ENCODE results near the gene ZNG1C. TPM values are rescaled to one million over a fixed set of nuclear protein-coding genes. Genes with fewer than 3 reads are reported as not detected.
"Not testable (repeated sequence)": the region's sequence is repeated elsewhere in the genome, so short reads cannot be mapped to it uniquely, and the experiment has no call there.

ZNG1C gene
- polyA plus RNA-seq, 3 donors = 18.3 to 29.8 (median 26.5) TPM

DNA sequence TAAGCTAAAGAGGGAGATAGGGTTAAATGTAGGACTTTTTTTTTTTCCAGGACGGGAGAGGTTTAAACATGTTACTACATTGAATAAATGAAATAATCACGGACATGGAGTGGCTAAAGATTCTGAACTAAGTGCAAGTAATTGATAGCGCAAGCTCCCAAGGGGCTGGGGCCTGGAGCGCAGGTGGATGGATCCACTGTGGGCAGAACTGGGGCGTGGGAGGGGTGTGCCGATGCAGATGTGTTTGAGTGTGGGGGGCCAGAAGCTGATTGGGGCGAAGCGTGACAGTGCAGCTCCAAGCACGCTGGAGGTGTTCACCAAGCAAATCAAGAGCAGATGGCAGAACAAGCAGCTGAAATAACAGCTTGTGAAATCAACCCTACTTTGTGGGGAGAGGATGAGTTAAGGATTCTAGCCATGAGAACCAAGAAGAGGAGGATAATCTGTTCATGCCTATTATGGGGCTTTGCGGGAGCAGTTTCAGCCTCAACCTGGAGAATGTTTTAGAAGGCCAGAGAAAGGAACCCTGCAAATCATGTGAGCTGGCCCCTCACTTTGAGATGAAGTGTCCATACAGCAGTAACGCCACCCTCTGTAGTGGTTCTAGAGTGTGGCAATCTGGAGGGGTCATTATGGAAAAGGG is 88.9 kb downstream of the ZNG1C start:
- DNase-seq (ENCODE audit: extremely low read depth in 1 of 11, low read depth in 9 of 11, low spot score in 4 of 11) = not testable (repeated sequence)

DNA sequence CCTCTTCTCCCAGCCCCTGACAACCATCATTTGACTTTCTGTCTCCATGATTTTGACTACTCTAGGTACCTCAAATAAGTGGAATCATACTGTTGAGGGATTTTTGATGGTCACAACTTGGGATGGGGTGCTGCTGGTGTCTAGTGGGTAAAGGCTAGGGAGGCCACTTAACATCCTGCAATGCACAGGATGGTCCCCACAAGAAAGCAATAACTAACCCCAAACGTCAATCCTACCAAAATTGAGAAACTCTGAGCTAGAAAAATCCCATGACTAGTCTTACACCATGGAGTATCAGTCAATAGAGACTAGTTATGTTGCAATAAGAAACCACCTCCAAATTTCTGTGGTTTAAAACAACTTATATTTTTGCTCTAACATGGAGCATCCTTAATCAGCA is 90.3 kb downstream of the ZNG1C start:
- not testable (repeated sequence) for DNase-seq (ENCODE audit: extremely low read depth in 1 of 11, low read depth in 9 of 11, low spot score in 4 of 11)

GRCh38 chr9:68335935-68336334 is 94.2 kb downstream of the ZNG1C start:
- not testable (repeated sequence) for DNase-seq (ENCODE audit: extremely low read depth in 1 of 11, low read depth in 9 of 11, low spot score in 4 of 11)

DNA sequence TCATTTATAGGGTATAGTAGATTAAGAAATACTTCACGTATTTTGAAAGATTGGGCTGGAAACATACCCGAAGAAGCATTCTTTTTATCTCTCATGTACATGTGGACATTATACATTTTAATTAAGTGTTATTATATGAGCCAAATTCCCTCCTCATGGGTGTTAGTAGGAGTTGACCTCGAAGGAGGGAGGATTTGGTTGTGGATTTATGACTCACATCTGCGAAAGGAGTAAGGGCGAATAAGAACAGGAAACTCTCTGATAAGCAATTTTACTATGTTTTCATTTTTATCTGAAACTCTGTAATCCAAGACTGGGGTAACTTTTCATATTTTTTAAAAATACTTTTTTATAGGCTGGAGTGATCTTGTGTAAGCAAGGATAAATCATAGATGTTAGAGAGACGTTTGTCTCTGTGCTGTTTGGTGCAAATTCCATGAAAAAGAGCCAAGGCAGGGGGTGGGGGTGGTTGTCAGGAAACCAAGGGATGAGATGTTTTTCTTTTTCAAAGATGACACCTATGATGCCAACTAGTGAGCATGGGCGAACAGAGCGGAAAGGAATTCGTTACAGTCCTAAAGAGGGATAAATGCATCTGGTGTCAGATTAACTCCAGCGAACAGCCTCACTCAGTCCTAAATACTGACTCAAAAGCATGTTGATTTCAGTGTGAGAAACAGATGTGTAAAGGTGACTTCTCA is 95.0 kb downstream of the ZNG1C start:
- not testable (repeated sequence) for DNase-seq (ENCODE audit: extremely low read depth in 1 of 11, low read depth in 9 of 11, low spot score in 4 of 11)

DNA sequence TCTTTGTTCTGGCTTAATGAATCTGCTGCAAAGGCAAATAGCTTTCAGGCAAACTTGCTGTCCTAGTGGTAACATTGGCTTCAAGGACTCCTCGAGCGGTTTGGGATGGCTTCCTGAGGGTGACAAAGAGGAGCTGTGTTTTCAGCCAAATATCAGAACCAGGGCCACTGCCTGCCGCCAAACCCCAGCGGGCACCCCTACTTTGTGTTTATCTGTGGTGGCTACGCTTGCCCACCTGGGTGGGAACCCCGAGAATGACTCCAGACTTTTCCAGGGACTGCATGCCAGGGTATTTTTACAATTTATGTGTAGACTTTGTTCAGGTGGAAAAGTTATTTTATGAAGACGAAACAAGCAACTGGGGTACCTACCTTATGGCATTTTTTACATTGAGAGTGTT is 96.2 kb downstream of the ZNG1C start:
- DNase-seq (ENCODE audit: extremely low read depth in 1 of 11, low read depth in 9 of 11, low spot score in 4 of 11) = not testable (repeated sequence)

GRCh38 chr9:68342265-68343025 is 100.7 kb downstream of the ZNG1C start:
- not testable (repeated sequence) for DNase-seq (ENCODE audit: extremely low read depth in 1 of 11, low read depth in 9 of 11, low spot score in 4 of 11)

DNA sequence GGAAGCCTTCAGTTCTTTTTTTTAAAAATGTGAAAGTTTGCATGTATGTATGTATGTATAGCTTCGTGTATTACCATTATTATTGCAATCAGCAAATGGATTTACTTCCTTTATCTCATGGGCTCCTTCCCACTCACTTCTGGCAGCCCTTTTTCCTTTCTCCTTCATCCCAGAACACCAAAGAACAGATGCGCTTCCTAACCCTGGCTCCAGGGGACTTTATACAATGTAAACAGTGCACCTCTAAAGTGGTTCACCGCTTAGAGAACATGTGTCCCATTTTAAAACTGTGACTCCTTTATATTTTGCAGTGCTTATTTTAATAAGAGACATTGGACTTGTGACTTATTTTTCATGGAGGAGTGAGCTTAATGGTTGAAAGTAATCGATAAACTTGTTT is 101.5 kb downstream of the ZNG1C start:
- DNase-seq (ENCODE audit: extremely low read depth in 1 of 11, low read depth in 9 of 11, low spot score in 4 of 11) = not testable (repeated sequence)

DNA sequence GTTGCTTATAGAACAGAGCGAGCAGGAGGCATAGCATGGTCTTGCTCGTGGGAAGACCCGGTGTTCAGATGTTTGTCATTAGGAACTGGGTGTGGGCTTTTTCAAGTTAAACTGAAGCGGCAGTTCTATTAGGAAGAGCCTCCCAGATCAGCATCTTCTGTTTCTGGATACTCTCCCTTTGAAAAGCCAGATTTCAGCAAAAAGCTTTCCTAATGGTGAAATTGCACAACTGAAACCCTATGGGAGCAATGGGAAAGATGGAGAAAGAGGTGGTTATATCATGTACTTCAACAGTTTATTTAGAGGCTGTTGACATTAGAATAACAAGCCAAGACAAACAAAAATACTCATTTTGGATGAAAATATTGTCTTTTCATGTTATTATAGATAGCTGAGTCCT is 102.2 kb downstream of the ZNG1C start:
- DNase-seq (ENCODE audit: extremely low read depth in 1 of 11, low read depth in 9 of 11, low spot score in 4 of 11) = not testable (repeated sequence)

Other genes with a start within 250 kb of the ZNG1C start
- gene FOXD4L3, start 60.9 kb downstream of the ZNG1C start, polyA plus RNA-seq (ENCODE audit: insufficient read length in 3 of 3) = under 1 TPM in 1 of 3 donors, not detected in 2; 0.07 TPM
- gene PGM5, start 114.6 kb downstream of the ZNG1C start, polyA plus RNA-seq (ENCODE audit: insufficient read length in 3 of 3) = 10 to 100 TPM; 35.4 to 41.7 (median 35.6) TPM

Measured in renal cortex interstitium (tissue), 11 donors.